H1 (cell line): ENCODE measurements around the gene SLC22A25. TPM values are rescaled to one million over a fixed set of nuclear protein-coding genes. Genes with fewer than 3 reads are reported as not detected.

Experiments
- CTCF ChIA-PET: fragments of 300-600 bp; sonication (Branson Sonifier 250); formaldehyde crosslinking; loops from one replicate; lab custom pipeline; 2021; ENCODE audit not compliant: partially characterized antibody; lab: Charles Lee
- POLR2A ChIA-PET: fragments of 300-600 bp; sonication (Branson Sonifier 250); formaldehyde crosslinking; loops from one replicate; lab custom pipeline; 2021; ENCODE audit warnings: inconsistent platforms; ENCODE audit not compliant: partially characterized antibody; lab: Charles Lee
- DNase-seq, 2 experiments: peaks; one replicate each; pipeline versions ENCODE4 v3.0.0 to v3.0.0-alpha.2; 2010 to 2022; ENCODE audit warnings: low spot score in 2 of 2, low read depth in 1 of 2, mixed read lengths in 1 of 2
- FAIRE-seq: peaks from 2 replicates; lab custom pipeline; 2011; peaks lifted over from hg19 to GRCh38; lab: Jason Lieb, UNC
- H2AFZ ChIP-seq: 2 replicates; pipeline ENCODE4 v1.8.1; 2012; ENCODE audit warnings: low read length, inconsistent platforms
- H2AK5ac ChIP-seq: 2 replicates; pipeline ENCODE4 v1.6.1; 2013; ENCODE audit warnings: low read depth, low read length
- H2BK120ac ChIP-seq: replicated peaks from 2 replicates; pipeline ENCODE3; 2013; ENCODE audit warnings: low read depth, low read length, inconsistent platforms
- H2BK12ac ChIP-seq: 2 replicates; pipeline ENCODE4 v1.6.1; 2013; ENCODE audit warnings: low read depth, low read length
- H2BK15ac ChIP-seq: 2 replicates; pipeline ENCODE4 v1.6.1; 2013; ENCODE audit warnings: low read length
- H2BK20ac ChIP-seq: 2 replicates; pipeline ENCODE4 v1.6.1; 2013; ENCODE audit warnings: low read length
- H2BK5ac ChIP-seq: 2 replicates; pipeline ENCODE4 v1.6.1; 2013; ENCODE audit warnings: low read depth, low read length
- H3K14ac ChIP-seq: 2 replicates; pipeline ENCODE4 v1.6.1; 2013; ENCODE audit warnings: inconsistent platforms; ENCODE audit not compliant: insufficient read length
- H3K18ac ChIP-seq: 2 replicates; pipeline ENCODE4 v1.6.1; 2013; ENCODE audit warnings: low read length; ENCODE audit errors: extremely low read depth
- H3K23ac ChIP-seq: 2 replicates; pipeline ENCODE4 v1.6.1; 2013; ENCODE audit warnings: inconsistent platforms; ENCODE audit not compliant: insufficient read length
- H3K23me2 ChIP-seq: 2 replicates; pipeline ENCODE4 v1.6.1; 2013; ENCODE audit warnings: low read depth, low read length
- H3K27ac ChIP-seq: 2 replicates; pipeline ENCODE4 v1.6.1; 2011; ENCODE audit warnings: low read depth, low read length, inconsistent platforms
- H3K27me3 ChIP-seq, 4 experiments: replicated peaks in 1 of 4; 1 replicate in 1 of 4; 2 replicates in 3 of 4; pipeline versions ENCODE4 v1.6.1 to v1.8.1; 2011 to 2013; ENCODE audit warnings: low read length in 3 of 4, mild to moderate bottlenecking in 3 of 4, inconsistent platforms in 2 of 4, mixed read lengths in 2 of 4, moderate library complexity in 1 of 4; ENCODE audit not compliant: control insufficient read depth in 3 of 4, insufficient read depth in 3 of 4; ENCODE audit errors: extremely low read depth in 1 of 4
- H3K36me3 ChIP-seq, 4 experiments: 2 replicates each; pipeline versions ENCODE4 v1.6.1 to v1.8.1; 2011 to 2013; ENCODE audit warnings: mild to moderate bottlenecking in 4 of 4, low read length in 3 of 4, moderate library complexity in 2 of 4, control low read depth in 1 of 4, inconsistent platforms in 1 of 4; ENCODE audit not compliant: insufficient read depth in 4 of 4, control insufficient read depth in 2 of 4
- H3K4ac ChIP-seq: replicated peaks from 2 replicates; pipeline ENCODE3; 2013; ENCODE audit warnings: low read length, low read depth, mixed read lengths, inconsistent platforms; ENCODE audit not compliant: insufficient read length
- H3K4me1 ChIP-seq, 4 experiments: replicated peaks in 1 of 4; 1 replicate in 1 of 4; 2 replicates in 3 of 4; pipeline versions ENCODE4 v1.6.1 to v1.8.1; 2011 to 2013; ENCODE audit warnings: low read length in 3 of 4, inconsistent platforms in 2 of 4, mixed read lengths in 1 of 4; ENCODE audit not compliant: insufficient read depth in 4 of 4, control insufficient read depth in 3 of 4
- H3K4me2 ChIP-seq, 2 experiments: 2 replicates each; pipeline versions ENCODE4 v1.6.1 to v1.8.1; 2011 to 2013; ENCODE audit warnings: low read depth in 2 of 2, low read length in 2 of 2, control low read depth in 1 of 2, inconsistent platforms in 1 of 2, mild to moderate bottlenecking in 1 of 2; ENCODE audit not compliant: insufficient read depth in 1 of 2
- H3K4me3 ChIP-seq, 4 experiments: fragments of 200-600, 300-600 bp in 1 of 4; sonication (generic), shearing (Covaris generic), sonication (Bioruptor Twin) in 1 of 4; 2 replicates each; pipeline versions ENCODE4 v1.5.1 to v1.8.1; 2011 to 2016; ENCODE audit warnings: low read length in 4 of 4, low read depth in 3 of 4, control low read depth in 2 of 4, inconsistent platforms in 2 of 4, mild to moderate bottlenecking in 2 of 4, mixed read lengths in 1 of 4, moderate library complexity in 1 of 4; ENCODE audit not compliant: insufficient read depth in 2 of 4; ENCODE audit errors: extremely low read depth in 1 of 4
- H3K56ac ChIP-seq: replicated peaks from 2 replicates; pipeline ENCODE3; 2013; ENCODE audit warnings: low read depth, mild to moderate bottlenecking, mixed read lengths, low read length, inconsistent platforms; ENCODE audit not compliant: insufficient read length
- H3K79me1 ChIP-seq: 2 replicates; pipeline ENCODE4 v1.6.1; 2013; ENCODE audit warnings: low read depth, low read length, control low read depth
- H3K79me2 ChIP-seq, 2 experiments: 2 replicates each; pipeline versions ENCODE4 v1.6.1 to v1.8.1; 2012 to 2013; ENCODE audit warnings: low read length in 2 of 2, mild to moderate bottlenecking in 2 of 2, inconsistent platforms in 1 of 2; ENCODE audit not compliant: insufficient read depth in 2 of 2, control insufficient read depth in 1 of 2
- H3K9ac ChIP-seq, 4 experiments: replicated peaks in 1 of 4; 1 replicate in 1 of 4; 2 replicates in 3 of 4; pipeline versions ENCODE4 v1.6.1 to v1.8.1; 2011 to 2013; ENCODE audit warnings: low read depth in 3 of 4, low read length in 3 of 4, control low read depth in 2 of 4, mild to moderate bottlenecking in 2 of 4, moderate library complexity in 2 of 4, inconsistent platforms in 1 of 4; ENCODE audit errors: extremely low read depth in 1 of 4
- H3K9me3 ChIP-seq, 2 experiments: 2 replicates each; pipeline versions ENCODE4 v1.6.1 to v1.8.1; 2012 to 2013; ENCODE audit warnings: mild to moderate bottlenecking in 2 of 2, moderate library complexity in 2 of 2, control low read depth in 1 of 2, inconsistent platforms in 1 of 2, low read depth in 1 of 2, low read length in 1 of 2, mixed read lengths in 1 of 2; ENCODE audit not compliant: insufficient read depth in 2 of 2
- H4K20me1 ChIP-seq, 2 experiments: replicated peaks in 1 of 2; 2 replicates each; pipeline versions ENCODE3 to v1.8.1; 2011 to 2013; ENCODE audit warnings: inconsistent platforms in 2 of 2, low read length in 2 of 2, mild to moderate bottlenecking in 1 of 2; ENCODE audit not compliant: insufficient read depth in 2 of 2, control insufficient read depth in 1 of 2
- H4K5ac ChIP-seq: 2 replicates; pipeline ENCODE4 v1.6.1; 2013; ENCODE audit warnings: low read length, low read depth, mixed read lengths, inconsistent platforms; ENCODE audit not compliant: insufficient read length
- H4K8ac ChIP-seq: 2 replicates; pipeline ENCODE4 v1.8.0; 2013; ENCODE audit warnings: mild to moderate bottlenecking, moderate library complexity, low read length, inconsistent platforms; ENCODE audit not compliant: insufficient read depth; ENCODE audit errors: extremely low read depth
- H4K91ac ChIP-seq: replicated peaks from 2 replicates; pipeline ENCODE3; 2013; ENCODE audit warnings: low read length, mixed read lengths, inconsistent platforms; ENCODE audit not compliant: insufficient read length
- CTBP2 ChIP-seq: IDR thresholded peaks from 2 replicates; pipeline ENCODE4 v1.7.0; 2011; ENCODE audit warnings: borderline replicate concordance, mild to moderate bottlenecking, moderate library complexity, mixed read lengths, low read length; ENCODE audit not compliant: insufficient read depth, insufficient read length
- polyA plus RNA-seq, 7 experiments: library from polyadenylated mRNA; depleted of rRNA in 3 of 7; stranded (reverse) in 5 of 7; unstranded in 2 of 7; fragments of >200 nt in 5 of 7; fragments of 200-250 nt in 2 of 7; gene quantifications; 1 replicate in 5 of 7; 2 replicates in 1 of 7; 4 replicates in 1 of 7; pipeline versions ENCODE4 v1.2.1 to v1.2.3, GENCODE V29; 2011 to 2013; ENCODE audit warnings: missing spikeins in 2 of 7, mixed read lengths in 2 of 7
- total RNA-seq: library from RNA; stranded (reverse); fragmentation: NEBNext Ultra II Directional; extraction: Animal tissue kit (Norgen Biotek cat#: 25700); gene quantifications from 2 replicates; pipeline ENCODE4 v1.2.1, GENCODE V29; 2021

SLC22A25 gene
- total and polyA plus RNA-seq, 2 of the 8 experiments (the other 6 are each of a cell fraction or from before 2014, with no cell fraction given), result not detected

DNA sequence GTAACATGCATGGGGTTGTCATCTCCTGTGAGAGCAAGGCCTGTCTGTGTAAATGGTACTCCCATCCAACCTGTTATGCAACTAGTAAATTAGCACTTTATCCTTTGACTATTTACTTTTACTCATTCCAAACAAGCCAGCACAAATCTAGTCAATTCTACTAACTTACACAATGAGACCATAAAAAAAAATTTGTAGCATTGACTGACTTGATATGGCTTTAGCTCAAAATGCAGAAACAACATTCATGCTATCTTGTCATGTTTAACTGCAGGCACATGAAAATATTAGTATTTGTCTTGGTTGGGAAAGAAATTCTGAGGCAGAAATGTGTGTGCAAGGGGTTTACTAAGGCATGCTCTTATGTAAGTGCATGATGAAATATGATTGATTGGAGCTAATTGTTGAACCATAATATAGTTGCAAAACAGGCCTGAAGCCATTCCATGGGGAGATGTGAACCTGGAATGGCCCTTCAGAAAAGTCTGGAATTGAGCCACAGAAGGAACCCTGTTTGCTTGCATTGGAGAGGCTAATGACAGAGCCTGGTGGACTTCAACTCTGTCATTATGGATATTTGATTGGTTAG, 2.5 kb downstream of the SLC22A25 start:
- Histone ChIP-seq H3K9me3 (peaks cover 14 to 17% of the 10 kb centered on the region in 2 experiments), H3K27me3 (no peaks in the 10 kb centered on the region), H4K5ac (no peak overlapping the region), H3K9ac (no peak overlapping the region), H3K18ac (no peak overlapping the region), H3K23ac (no peak overlapping the region), H3K56ac (no peak overlapping the region), H2AFZ (no peak overlapping the region), H4K91ac (no peak overlapping the region), H4K20me1 (no peaks in the 10 kb centered on the region), H3K27ac (no peak overlapping the region), H3K79me2 (no peaks in the 10 kb centered on the region), H3K4me3 (no peak overlapping the region), H4K8ac (no peak overlapping the region), H3K4ac (no peak overlapping the region), H3K14ac (no peak overlapping the region), H2AK5ac (no peak overlapping the region), H2BK15ac (no peak overlapping the region), H2BK12ac (no peak overlapping the region), H2BK5ac (no peak overlapping the region), H3K79me1 (no peaks in the 10 kb centered on the region), H2BK120ac (no peak overlapping the region), H3K36me3 (peaks cover 0 to 2% (median 0%) of the 10 kb centered on the region in 4 experiments; a peak in 1 of 8 replicates), H3K23me2 (no peaks in the 10 kb centered on the region), H3K4me2 (no peak overlapping the region), H2BK20ac (no peak overlapping the region), H3K4me1 (no peaks in the 10 kb centered on the region; a peak in 1 of 7 replicates)
- ChIA-PET POLR2A (no interaction called here), CTCF (interaction anchor here (1.2 kb wide), 1 partner anchor 37 kb away, joined by 3 read pairs; no protein-coding TSS in a partner anchor)
- DNase-seq (no peak), FAIRE-seq (no peak)
- TF ChIP-seq CTBP2, result no peak
